Nucleus accumbens (tissue), 56 donors: ENCODE data around the gene DIP2B.

ENCODE experiments used
- DNase-seq, 56 donors: peaks; one replicate each; lab custom pipeline; 2025; lab: John Stamatoyannopoulos, UW

The DIP2B gene

DNA sequence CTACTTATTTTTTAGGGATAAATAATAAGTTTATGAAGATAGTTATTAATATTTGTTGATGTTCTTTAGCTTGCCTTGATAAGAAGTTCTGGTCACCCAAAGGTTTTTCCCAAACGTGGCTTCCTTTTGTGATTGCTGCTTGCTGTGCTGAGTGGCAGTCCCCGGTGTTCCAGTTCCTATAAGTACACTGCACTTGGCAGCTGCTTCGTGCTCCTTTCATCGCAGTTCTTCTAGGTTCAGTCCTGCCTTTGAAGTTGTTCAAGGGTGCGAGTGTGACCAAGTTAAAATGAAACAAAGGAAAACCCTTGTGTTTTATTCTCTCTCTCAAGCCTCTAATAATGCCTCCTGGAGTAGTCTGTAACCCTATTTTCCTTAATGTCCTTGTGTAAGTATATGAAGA, 130.6 kb downstream of the DIP2B start:
- peak in 1 of 56 donors; percentile 20 for DNase-seq

DNA sequence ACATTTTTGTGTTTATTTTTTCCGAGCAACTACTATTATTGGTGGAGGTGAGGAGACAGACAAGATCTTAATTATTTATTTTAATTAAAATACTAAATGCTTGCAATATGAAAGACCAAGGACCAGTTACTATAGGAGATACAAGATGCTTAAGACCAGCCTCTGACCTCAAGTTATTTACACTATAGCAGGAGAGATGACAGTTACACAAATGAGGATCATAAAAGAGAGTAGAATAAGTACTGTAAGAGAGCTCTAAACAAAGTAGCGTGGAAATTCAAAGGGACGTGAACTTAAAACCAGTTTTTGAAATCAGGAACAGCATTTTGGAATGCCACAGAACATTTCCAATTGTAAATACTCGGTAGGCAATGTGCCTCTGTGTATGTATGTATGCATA, 131.1 kb downstream of the DIP2B start:
- no peak for DNase-seq

DNA sequence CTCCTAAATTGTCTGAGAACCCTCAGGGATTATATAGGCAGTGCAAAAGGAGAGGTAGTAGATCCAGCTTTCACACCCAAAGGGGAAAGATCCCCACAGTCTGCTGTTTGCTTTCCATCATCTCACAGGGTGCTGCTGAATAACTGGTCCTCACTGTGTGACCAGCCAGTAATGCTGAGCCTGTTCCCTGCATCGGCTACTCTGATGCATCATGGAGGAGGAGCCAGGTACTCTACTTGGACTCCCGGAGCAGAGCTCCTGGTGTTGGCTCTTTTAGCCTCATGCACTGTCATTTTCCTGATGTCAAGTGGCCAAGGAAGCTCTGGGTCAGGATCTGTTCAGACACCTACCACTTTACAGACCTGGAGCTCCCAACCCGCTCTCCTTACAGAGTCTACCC, 131.7 kb downstream of the DIP2B start:
- DNase-seq = no peak

DNA sequence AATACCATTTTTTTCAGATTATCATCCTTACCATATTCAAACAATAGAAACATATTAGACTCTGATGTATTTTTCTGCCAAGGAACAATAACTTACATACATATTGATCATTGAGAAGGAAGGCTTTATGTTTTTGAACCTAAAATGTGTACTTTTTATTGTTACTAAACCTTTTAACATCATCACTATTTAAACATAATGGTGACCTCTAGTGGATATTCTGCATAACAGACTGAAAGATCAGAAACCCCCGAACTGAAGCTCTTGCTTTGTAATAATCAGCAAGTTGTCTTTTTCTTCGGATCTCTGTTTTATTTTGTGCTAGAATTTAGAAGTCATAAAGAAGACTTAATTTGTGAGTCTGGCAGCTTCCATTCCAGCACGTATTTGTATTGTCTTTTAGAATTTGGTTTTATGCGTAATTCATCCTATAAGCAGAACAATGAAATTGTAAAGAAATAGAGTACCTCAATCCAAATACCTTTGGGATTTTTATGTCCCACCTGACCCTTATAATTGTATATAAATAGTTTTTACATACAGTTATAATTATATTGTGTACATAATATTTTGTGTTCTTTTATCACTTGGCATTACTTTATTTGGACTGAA, 133.2 kb downstream of the DIP2B start:
- no peak for DNase-seq

DNA sequence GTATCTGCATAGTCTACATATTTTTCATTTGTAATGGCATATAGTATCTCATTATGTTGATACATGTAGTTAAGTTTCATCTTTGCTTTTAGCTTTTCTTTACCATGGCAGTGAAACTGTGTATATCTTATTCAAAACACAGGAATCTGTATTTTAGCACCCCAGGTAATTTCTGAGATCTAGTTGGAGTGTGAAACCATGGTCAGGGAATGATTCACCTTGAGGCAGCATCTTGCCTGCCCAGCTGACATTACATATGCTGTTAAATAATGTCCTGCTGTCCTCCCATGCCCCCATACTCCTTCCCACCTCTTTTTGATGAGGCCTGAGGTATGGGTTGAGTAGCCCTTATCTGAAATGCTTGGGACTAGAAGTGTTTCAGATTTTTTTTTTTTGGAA, 133.7 kb downstream of the DIP2B start:
- no peak for DNase-seq

DNA sequence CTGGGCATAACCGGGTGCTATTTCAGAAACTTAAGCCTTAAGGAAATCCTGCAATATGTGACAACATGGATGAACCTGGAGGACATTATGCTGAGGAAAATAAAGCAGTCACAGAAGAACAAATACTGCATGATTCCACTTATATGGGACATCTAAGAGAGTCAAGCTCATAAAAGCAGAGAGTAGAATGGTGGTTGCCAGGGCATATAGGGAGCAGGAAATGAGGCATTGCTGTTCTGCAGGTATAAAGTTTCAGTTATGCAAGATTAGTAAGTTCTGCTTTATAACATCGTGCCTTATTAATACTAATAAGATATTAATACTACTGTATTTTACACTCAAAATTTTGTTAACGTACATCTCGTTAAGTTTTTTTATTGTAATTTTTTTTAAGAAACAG, 134.9 kb downstream of the DIP2B start:
- DNase-seq = no peak

DNA sequence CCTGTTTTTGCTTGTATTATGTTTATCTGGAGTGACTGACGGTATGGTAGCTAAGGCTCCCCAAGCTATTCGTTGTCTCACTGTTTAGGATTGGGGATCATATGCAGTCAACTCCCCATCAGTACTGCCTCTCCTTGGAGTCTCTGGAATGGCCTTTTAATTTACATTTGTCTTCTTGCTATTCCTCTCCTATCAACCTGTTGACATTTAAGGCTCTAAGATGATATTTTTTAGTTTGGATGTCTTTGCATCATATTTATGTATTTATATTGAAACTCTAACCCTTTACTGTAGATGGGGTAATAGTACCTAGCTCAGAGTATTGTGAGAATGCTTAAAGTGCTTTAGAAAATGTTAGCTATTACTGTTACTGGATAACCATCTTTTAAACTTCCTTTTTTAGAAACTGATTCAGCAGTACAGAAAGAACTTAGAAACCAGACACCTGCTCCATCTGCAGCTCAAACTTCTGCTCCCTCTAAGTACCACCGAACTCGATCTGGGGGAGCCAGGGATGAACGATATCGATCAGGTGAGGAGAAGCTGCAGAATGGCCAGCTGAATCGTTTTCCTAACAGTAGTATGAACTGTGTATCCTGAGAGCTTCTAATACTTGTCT, 135.6 kb downstream of the DIP2B start:
- DNase-seq = no peak

DNA sequence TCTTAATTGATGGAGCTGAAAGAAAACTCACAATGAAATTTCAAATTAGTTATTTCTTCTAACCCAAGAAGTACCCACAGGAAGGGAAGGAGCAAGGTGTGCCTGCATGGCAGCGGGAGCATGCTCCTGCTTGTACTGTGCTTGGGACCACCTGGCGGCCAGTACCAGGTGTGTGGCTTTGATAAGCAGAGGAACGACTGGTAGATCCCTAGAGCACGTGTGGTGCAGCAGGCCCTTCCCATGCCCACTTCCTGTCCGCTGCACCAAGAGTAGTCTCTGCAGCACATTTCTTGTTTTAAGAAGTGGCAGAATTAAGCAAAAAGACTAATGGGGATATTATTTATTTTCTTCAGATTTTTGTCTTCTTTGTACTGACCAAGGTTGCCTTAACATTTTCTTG, 136.8 kb downstream of the DIP2B start:
- DNase-seq = no peak

DNA sequence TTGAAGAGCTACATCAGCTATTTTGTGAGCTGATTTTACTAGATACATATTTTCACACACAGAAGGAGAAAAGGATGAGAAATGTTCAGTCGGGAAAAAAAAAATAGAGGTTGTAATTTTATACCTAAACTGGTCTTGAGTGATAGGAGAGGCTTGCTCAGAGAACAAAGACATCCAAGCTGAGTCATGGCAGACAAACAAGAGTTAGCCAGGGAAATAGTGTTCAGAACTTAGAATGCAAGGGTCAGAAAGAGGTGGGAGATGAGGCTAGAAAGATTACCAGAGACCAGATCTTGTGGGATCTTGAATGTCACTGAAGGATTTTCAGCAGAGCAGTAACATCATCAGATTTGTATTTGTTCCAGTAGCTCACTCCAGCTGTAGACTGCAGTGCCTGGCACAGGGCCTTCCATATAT, 137.3 kb downstream of the DIP2B start:
- no peak for DNase-seq

DNA sequence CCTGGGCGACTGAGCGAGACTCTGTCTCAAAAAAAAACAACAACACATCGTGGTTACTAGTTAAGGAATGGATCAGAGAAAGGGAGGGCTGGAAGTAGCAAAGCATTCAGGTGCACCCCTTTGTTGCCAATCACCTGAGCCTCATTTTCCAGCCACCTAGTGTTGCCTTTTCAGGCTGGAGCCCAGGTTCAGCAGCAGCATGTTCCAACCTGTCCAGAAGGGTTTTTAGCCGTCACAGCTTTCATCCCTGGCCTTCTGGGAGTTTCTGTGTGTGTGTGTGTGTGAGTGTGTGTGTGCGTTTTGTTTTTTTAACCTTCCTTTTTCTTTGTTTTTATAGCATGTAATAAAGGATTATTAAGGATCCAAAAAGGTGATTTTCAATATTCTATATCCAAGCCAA, 138.0 kb downstream of the DIP2B start:
- DNase-seq = no peak

DNA sequence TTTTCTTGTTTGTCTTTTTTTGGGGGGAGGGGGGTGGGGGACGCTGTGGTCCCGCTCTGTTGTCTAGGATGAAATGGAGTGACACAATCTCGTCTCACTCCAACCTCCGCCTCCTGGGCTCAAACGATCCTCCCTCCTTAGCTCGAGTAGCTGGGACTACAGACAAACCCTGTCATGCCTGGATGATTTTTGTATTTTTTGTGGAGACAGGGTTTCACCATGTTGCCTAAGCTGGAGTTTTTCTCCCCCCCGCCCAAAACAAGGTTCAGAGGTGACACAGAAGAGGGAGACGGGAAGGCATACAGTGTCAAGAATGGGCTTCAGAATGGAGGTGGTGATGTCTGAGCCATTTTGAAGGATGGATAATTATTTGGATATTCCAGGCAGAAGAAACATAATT, 142.2 kb downstream of the DIP2B start:
- DNase-seq = no peak

DNA sequence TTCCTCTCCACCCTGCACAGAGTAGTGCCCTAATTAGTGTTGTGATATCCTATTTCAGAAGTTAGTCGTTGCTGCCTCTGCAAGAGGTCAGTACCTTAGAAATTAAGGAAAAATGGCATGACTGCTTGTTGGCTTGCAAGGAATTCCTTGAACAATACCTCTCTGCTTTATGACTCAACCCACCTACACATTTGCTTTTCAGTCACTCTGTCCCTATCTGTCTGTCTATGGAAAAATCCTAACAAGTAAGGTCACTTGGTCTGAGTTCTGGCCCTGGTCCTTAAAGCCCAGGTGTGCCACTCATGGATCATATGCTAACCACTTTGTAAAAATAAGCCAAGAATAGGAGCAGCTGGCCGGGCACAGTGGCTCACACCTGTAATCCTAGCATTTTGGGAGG, 142.7 kb downstream of the DIP2B start:
- no peak for DNase-seq

DNA sequence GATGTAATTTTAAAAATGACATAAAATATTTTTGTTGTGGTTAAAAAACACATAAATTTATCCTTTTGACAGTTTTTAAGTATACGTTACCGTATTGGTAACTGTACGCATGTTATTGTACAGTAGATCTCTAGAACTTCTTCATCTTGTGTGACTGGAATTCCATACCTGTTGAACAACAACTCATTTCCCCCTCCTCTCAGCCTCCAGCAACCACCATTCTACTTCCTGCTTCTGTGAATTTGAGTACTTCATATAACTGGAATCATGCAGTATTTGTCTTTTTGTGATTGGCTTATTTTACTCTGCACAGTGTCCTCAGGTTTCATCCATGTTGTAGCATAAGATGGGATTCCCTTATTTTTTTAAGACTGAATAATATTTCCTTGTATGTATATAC, 145.5 kb downstream of the DIP2B start:
- no peak for DNase-seq

DNA sequence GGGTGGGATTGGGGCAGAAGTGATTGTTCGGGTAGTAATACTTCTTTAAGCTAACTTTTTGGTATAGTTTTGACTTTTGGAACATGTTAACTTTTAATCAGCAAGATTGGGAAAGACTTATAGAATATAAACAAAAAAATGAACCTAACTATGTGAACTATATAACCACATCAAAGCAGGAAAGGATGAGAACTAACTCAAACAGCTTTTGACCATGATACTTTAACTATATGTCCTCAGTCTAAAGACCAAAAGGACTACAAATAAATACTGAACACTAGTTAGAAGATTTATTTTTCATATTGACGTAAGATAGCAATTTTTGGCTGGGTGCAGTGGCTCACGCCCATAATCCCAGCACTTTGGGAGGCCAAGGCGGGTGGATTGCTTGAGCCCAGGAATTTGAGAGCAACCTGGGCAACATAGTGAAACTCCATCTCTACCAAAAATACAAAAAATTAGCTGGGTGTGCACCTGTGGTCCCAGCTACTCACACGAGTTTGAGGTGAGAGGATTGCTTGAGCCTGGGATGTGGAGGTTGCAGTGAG, 150.7 kb downstream of the DIP2B start:
- DNase-seq = no peak

DNA sequence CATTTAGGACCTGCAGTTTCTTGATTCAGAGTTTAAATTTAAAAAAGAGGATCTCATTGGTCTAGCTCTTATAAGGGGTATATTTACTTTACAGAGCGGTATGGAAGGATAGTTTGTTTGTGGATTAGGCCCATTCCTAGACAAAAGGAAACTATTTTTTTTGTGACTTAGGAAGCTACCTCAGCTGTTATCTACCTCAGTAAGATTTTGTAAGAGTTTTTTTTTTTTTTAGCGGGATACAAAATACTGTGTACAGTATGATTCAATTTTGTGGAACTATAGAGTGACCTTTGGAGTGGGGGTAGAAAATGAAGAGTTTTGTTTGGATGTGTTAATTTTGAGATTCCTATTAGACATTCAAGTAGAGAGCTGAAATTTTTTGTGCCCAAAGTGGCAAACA, 154.5 kb downstream of the DIP2B start:
- no peak for DNase-seq

DNA sequence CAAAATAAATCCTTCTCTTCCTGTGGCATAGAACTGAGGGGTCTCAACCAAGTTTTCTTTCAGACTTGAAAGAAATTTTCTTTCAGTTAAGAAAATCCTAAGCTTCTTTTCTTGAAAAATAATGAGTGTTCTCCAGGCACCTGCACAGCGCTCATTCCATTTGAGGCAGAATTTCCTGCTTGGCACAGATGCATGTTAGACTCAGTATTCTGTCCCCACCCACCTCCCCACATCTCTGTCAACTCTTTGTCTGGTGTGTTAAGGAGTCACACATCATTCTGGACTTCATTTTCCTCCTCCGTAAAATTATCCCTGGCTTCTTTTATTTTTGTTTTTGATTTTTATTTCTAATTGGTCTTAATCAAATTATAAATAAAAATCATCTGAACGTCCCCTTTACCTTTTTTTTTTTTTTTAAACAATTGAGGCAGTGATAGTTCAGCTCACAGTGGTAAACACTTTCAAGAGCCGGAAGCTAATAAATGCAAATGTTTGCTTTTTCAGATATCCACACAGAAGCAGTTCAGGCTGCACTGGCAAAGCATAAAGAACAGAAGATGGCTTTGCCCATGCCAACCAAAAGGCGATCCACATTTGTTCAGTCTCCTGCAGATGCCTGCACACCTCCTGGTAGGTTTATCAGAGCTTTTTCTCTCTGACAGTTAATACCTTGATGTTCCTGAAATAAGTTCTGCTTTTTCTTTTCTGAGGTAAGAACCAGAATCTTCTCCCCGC, 155.1 kb downstream of the DIP2B start:
- peak in 4 of 56 donors; percentile 18 to 45 (median 27) for DNase-seq

DNA sequence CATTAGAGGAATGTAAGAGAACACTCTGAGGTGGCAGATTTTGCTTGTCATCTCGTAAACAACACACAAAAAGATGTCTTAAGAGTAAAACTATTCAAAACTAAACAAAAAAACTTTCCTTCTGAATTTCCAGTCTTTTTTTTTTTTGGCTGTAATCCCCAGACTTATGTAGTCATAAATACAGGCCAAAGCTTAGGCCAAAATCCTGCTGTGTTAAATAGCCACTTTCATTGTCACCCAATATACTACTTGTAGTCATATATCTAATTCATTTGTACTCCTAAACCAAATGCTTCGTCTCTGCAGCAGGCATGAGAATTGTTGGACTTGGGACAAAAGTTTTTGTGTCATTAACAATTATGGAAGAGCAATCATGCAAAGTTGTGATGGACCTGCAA, 155.6 kb downstream of the DIP2B start:
- DNase-seq = no peak

DNA sequence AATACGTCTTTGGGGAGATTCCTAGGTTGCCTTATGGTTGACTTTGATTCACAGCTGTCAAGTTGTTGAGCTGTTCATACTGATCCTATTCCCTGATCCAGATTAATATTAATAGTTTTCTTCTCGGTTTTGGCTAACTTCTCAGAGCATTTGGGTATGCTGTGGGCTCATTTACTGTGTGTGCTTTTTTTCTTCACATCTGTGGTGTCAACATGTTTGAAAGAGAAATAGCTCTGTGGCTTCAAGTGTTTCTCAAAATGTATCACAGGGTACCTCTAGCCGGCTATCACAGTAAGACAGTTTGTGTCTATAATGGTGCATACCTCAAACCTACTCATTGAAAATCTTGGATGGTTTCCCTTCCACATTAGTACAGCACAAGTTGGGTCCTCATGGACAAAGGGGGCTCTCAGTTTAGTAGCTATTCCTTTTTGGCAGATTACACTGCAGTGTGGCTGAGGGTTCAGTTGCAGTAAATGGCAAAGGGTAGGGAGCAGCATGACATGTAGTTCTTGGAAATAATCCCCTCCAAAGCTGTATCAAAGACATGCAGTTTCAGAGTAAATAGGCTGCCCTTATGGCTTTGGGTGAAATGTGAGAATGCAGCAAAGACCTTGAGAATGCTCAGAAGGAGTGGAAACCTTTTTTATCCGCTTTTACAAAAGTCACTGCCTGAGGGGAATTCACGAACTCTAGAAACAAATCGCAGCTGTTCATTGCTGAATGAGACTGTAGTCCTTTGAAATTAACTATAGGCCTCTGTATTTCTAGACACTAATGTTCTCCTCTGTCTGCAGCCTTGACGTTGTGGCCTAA, 156.7 kb downstream of the DIP2B start:
- DNase-seq = peak in 4 of 56 donors; percentile 23 to 35 (median 24)

DNA sequence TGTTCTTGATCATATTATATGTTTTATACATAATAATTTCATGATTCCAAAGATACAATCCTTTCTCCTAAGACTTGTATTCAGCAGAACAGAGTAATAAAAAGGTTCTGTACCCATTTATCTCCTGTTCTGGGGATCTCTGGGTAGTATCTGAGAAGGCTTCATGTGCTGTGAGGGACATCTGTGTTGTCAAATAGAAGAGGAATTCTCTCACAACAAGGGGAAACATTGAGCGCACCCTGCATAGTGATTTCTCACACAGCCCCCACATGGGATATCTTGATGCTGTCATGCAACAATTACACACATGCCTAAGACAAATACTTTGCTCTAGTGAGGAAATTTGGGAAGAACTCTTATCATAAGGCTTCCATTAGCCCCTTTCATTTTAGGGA, 157.3 kb downstream of the DIP2B start:
- no peak for DNase-seq

DNA sequence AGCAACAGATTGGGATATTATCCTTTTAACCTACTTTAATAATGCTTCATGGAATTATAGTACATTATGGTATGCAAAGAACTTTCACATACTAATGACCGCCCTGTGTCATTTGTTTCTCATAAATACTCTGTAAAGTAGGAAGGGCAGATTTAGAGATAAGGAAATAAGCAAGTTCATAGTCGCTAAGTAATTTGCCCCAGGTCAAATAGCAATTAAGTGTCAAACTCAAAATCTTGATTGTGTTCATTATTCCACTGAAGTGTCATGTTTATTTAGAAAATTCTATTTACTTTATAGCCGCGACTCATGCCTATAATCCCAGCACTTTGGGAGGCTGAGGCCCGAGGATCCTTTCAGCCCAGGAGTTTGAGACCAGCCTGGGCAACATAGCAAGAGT, 160.4 kb downstream of the DIP2B start:
- no peak for DNase-seq

DNA sequence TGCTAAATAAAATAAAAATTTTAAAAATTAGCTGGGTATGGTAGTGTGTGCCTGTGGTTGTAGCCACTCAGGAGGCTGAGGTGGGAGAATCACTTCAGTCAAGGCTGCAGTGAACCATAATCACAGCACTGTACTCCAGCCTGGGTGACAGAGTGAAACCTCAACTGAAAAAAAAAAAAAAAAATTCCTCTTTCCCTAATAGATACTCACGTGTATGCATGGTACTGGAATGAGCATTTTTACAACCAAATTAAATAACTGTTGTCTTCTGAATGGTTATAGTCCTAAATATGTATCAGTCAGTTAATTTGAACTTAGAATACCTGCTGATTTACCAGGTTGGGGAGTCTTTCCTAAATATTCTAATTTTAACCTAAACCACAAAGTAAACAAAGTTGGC, 160.8 kb downstream of the DIP2B start:
- no peak for DNase-seq
